Mesangial cell (primary cell): ENCODE measurements around the gene NCOA1. TPM values are rescaled to one million over a fixed set of nuclear protein-coding genes. Genes with fewer than 3 reads are reported as not detected.

ENCODE experiments used
- total RNA-seq: library from RNA; depleted of rRNA; stranded (reverse); fragments of >200 nt; gene quantifications from 2 replicates; pipeline ENCODE4 v1.2.3, GENCODE V29; 2015

NCOA1 gene
- total RNA-seq, result 4.2 and 9.1 TPM in 2 replicates

DNA sequence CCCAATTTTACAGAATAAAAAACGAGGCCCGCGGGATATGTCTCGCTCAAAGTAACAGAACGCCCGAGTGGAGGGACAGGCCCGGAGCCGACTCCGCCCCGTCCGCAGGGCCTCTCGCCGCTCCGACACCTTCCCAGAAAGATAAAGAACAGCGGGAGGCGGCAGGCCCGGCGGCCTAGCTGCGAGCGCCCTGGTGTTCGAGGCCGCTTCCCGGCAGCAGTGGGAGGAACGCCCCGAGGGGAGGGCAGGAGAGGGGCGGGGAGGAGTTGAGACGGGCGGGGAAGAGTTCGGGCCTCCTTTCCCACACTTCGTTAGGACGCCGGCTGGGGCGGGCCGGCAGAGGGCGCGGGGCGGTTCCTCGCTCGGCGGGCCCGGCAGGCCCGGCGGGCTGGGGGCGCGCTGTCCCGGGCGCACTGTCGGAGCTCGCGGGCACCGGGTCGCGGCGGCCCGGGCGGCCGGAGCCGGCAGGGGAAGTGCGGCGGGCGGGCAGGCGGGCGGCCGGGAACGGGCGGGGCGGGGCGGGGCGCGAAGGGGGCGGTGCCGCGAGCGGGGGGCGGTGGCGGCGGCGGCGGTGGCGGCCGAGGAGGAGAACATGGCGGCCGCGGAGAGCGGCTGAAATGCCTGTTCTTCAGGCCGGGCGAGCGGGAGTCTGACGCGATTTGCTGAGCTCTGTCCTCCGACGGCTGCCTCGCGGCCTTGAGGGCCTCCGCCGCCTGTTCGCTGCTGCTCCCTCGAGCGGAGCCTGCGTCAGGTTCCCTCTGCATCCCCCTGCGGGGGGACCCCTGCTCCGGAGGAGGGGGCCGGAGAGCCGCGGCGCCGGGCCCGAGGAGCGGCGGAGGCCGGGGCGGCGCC is at the start of gene NCOA1:
TSS of gene NCOA1 (plus strand) at position 565 of the 852 bp plus-strand sequence. CDS start 167,424 bp downstream, outside the sequence.

DNA sequence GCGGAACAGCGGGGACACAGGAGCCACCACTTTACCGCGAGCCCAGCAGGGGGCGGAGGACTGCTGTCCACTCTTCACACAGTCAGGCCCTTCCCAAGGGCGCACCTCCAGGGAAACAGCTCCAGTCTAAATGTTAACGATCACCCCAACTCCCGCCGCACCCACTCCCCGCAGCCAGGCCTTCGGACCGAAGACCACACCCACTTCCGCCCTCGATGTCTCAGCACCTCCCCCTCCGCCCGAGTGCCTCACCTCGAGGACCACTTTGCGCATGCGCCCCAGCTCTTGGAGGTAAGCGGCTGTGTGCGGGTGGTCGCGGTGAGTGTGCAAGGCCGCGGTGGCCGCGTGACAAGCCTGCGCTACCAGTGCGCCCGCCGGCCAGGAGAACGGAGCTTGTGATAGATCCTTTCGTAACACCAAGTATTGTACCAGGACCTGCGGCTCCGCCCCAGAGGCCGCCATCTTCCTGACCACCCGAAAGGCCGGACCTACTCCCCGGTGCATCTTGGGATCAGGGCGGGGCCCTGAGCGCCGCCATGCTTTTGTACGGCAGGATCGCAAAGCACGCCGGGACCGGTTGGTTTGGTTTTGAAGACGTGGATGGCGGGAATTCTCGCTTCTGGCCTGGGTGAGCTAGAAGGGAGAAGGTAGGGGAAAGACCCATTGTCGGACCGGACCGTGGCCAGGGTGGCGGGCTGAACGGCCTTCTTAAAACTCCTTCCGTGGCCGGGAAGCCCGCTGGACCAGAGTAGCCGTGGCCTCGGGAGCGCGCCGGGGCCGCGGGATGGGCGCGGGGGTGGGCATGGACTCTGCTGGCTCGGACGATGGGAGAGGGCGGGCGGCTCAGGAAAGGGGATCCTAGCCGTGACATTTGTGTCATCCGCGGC is 302.1 kb downstream of the NCOA1 start, which contains the start of the genes CENPO and PTRHD1:
TSS of gene CENPO (plus strand) at position 552 of the 887 bp plus-strand sequence. CDS start 495 bp downstream, outside the sequence.
TSS of gene PTRHD1 (minus strand) at position 518 of the 887 bp plus-strand sequence. CDS start at position 504, 14 bp downstream.

Other genes starting within 250 kb of the NCOA1 start
- gene ITSN2, start 130.7 kb upstream of the NCOA1 start, total RNA-seq, result 10.4 and 11.1 TPM in 2 replicates